GM12891 (cell line): Measurements from ENCODE around the gene SLC49A3.
"Not testable (repeated sequence)": the region's sequence is repeated elsewhere in the genome, so short reads cannot be mapped to it uniquely, and the experiment has no call there.

Source experiments
- POLR2A ChIP-seq: IDR thresholded peaks from 2 replicates; pipeline ENCODE4 v1.6.1; 2011; ENCODE audit warnings: low read depth, low read length, control low read depth
- POLR2AphosphoS5 ChIP-seq: IDR thresholded peaks from 2 replicates; pipeline ENCODE4 v1.6.1; 2011; ENCODE audit warnings: low read depth, low read length, control low read depth
- POU2F2 ChIP-seq: IDR thresholded peaks from 2 replicates; pipeline ENCODE4 v1.6.1; 2011; ENCODE audit warnings: low read depth, mild to moderate bottlenecking, control low read depth, low read length, moderate library complexity
- SPI1 ChIP-seq: IDR thresholded peaks from 2 replicates; pipeline ENCODE4 v1.6.1; 2011; ENCODE audit warnings: low read depth, low read length, control low read depth

- not testable (repeated sequence) for TF ChIP-seq POLR2AphosphoS5, POLR2A, POU2F2, SPI1
These were observed 19.0 kb downstream of the SLC49A3 start for GRCh38 chr4:669806-670559.
